GM19452 (cell line): ENCODE results near the gene NGDN.

ENCODE experiments used
- ATAC-seq: cut with Tn5 transposase; IDR thresholded peaks from one replicate; pipeline ENCODE4 v1.9.1; 2021; ENCODE audit not compliant: unreplicated experiment

The NGDN gene

DNA sequence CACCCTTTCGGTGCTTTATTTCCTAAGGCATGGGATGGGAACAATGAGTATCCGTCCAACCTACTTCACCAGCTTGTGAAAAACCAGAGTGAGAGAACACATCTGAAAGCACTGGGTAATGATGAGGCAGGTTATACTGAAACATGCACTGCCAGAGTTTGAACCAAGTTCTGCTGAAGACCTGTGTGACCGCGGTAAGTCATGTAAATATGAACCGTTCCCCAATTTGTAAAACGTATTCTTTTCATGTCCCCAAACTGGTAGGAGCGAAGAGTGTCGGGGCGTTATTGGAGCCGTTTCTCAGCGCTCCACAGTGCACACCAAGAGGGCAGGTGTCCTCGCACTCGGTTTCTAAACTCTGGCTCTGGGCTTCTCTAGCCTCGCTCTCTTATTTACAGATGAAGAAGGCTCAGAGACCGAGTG, 788 bp upstream of the NGDN start:
- ATAC-seq = no peak

DNA sequence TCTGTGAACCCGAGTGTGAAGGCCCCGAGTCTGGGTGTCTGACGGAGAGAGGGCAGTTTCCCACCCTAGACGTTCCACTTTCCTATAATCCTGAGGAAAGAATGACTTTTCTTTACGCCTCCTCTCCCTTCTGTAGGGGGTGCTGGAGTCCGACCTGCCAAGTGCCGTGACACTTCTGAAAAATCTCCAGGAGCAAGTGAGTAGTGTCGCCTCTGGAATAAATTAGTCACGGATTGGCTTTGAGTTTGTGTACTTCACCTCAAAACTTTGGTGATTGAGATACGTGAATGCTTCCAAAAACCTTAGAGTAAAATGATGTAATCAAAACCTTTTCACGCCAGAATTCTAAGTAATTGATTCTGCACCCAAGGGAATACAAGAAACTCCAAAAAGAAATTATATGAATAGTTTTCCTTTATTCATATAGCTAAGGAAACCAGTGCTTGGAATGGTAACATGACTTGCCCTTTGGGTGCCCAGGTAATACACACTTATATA, 452 bp downstream of the NGDN start:
- no peak for ATAC-seq

DNA sequence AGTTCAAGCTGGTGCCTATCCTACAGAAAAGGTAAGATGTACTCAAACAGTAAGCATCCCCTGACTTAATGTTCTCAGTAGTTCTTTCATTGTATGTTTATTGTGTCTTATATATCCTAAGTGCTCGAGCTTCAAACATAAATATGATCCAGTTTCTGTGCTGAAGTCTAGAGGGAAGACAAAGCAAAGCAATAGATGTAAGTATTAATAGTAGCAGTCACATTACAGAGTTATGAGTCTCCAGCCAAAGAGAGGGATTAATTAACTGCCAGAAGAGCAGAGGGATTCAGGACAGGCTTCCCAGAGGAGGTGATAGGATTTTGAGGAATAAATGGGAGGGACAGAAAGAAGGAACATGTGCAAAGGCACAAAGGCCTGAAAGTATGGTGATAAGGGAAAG, 1.4 kb downstream of the NGDN start:
- ATAC-seq = no peak

DNA sequence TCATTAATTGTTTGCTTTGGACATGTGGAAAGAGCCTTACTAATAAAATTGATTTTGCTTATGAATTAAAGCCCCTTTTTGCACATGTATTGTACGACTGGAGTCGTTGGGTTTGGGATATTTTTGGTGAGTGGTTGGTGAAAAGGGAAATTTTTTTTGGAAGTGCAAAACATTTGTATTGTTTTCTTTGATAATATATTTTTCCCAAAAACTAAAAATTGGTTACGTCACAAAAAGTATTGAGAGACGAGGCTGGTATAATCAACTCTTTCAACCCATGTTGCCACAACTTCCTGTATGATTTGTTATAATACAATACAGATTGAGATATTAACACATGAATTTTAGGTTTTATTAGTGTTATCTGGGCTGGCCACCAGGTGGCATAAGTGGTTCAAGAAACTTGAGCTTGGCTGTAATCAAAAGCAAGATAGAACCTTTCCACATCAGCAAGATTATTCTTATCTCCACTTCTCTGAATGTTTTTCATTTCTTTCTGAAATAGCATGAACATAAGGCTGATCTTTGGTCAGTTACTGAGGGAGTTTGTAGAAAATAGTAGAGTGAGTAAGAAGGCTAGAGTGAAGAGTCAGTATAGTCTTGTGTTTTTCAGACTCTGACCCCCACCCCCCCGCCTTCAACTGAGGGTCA, 8.7 kb downstream of the NGDN start:
- ATAC-seq = no peak

DNA sequence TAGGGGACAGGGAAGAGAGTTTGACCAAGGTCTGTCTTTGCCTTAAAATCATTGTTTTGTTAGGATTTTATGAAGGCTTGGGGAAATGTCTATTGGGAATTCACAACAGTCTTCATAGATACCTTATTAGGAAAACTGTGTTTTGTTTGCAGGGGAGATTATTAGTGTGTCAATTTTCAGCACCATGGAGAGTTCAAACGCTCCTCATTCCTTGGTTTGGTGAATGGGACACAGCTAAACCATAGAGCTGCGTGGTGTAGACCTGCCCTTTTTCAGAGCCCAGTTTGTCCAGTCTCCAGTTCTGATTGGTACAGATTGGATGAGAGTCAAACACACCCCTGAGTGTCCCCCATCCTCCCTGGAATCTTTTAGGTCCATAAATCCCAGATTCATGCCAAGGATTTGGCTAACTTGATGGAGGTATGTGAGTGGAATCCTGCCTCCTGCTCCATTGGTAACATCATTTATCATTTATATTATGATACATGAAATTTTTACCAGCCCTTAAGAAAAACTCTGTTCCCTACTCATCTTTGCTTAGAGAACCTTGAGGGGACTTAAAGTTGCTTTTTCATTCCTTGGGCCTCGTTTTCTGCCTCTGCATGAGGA, 12.0 kb downstream of the NGDN start:
- no peak for ATAC-seq

DNA sequence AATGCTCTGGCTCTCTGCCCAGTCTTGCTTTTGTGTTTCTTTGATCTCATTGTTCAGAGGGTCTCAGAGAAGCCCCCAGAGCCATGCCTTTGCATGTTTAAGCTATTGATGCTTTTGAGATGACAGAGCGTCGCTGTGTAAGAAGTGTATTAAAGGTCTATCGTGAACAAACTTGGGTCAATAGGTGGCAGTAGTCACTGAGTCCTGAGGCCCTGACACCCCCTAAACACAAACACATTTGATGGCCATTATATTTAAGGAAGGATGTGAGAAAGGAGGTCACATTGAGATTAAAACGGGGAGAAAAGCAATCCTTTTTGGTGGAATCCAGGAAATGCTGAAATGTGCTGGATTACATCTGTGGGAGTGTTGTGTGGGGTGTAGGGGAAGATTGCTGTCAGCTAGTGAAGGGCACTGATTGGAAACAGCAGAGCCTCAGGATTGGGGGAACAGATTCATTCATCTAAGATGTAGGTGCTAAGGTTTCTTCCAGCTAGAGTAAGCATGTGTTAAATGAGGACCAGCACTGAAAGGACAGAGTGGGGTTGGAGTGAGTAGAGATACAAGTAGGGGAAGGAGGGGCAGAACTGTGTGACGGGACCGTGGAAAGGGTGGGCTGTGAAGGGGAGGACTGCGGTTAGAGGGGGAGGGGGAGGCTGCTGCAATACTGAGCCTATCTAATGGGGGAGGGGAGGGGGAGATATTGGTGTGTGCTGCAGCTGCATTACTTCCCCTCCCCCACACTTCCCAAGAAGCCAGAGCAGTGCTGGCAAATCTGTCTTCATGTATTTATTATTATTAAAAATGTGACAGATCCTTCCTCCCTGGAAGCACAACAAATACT, 12.7 kb downstream of the NGDN start:
- no peak for ATAC-seq

DNA sequence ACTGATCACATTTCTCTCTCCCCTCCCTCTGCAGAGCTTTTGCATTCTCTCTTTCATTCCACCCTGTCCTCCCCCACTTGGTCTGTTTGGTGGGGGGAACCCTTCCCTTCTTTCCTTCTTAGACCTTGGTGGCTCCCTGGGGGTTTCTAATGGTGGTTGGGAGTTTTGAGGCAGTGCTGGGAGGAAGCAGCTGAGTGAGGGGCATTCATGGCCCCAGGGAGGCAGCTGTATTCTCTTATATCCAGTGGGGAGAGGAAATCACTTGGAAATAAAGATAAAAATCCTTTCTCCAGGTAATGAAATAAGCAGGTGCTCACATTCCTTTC, 13.3 kb downstream of the NGDN start:
- no peak for ATAC-seq

DNA sequence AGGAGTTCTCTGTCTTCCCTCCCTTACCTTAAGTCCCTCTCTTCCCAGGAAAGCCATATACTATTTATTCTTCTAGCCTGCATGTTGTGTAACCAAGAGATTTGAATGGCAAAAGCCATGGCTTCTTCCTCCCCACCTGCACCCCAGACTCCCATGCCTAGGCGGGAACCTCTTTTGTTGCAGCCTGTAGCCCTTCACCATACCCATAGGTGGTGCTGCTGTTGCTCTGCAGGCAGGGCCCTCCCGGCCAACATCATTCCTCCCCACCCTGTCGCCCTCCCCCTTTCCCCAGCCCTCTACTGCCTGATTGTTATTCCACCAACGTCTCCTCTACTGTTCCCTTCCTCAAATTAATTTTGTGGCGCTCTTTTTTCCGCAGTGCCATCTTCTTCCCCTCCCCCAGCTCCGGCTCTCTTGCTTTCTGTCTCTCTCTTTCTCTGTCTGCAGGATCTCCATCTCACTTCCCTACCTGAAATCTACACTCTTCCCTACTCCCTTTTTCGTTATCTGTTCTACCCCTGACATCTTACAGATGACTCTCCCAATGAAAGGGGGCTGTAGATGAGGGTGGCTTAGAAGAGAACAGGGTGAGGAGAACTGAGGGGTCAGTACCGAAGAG, 13.8 kb downstream of the NGDN start:
- no peak for ATAC-seq

DNA sequence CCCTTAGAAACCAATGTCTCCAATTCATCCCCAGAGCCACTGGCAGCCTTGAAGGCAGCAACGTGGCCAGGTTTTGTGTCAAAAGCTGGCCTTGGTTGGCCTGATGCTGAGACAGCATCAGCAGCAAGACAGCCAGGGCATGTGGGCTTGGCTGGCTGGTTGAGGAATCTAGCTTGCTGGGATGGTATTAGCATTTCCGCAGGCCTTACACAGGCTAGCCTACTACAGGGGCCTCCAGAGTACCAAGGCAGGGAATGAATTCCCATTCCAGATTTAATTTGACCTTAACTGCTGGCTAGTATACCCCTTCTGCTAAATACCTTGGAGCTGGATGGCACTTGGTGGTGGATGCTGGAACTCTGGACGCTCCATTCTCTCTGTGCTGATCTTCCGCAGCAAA, 15.8 kb downstream of the NGDN start:
- ATAC-seq = no peak

DNA sequence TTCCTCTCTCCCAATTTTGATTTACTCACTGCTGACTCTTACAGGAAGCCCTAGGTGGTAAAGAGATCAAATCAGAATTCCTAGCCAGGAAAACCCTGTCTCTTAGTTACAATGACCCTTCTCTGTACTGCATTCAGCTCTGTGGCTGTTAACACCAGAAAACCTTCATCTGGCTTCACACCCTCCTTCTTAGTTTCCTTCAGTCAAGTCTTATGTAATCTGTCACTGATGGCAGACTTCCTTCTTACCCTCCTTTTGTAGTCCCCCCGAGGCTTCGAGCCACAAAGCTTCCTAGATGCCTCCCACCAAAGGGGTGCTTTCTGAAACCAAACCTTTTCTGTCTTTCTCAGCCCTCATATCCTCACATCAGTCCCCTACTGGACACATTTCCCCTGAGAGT, 16.5 kb downstream of the NGDN start:
- ATAC-seq = no peak

DNA sequence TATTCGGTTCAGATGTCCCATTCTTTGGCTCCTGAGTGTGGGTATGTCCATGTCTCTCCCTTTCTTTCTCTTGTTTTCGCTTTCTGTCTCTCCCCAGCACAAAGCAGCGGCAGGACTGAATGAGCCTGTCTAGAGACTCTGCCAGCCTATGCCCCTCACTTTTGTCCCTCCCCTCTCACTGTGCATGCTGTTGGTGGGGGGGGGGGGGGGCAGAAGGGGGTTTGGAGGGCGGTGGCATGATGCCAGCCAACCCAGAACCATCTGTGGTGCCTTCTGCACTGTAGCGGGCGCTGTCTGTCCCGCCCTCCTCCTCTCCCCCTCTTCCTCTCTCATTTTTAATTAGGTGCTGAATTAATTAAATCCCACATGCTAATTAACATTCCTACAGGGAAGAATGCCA, 17.7 kb downstream of the NGDN start:
- no peak for ATAC-seq

DNA sequence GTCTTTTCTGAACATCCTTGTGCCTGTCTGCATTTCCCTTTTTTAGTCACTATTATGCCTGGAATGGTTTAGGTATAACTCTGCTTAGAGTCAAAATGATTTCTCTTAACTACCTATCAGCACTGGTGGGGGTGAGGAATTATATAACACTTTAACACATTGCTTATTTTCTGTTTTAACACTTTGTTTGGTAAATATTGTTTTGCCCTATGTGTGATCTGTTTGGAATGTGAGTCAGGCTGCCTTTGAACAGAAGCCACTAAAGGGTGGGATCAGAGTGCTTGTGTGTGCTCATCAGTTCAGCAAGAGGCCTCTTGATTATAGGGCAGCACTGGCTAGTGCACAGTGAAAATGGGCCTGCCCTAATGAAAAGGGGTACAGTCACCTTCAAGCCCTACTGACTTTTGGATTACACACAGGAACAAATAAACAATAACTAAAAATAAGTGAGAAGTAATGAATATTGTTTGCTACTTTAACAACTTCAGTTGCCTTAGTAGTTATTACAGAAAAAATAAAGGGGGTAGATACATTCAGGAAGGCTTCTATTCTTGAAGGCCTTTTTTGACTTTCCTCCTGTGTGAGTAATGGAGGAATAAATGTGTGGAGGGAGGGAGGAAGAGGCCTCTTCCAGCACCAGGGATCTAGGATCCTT, 23.2 kb downstream of the NGDN start:
- ATAC-seq = no peak

DNA sequence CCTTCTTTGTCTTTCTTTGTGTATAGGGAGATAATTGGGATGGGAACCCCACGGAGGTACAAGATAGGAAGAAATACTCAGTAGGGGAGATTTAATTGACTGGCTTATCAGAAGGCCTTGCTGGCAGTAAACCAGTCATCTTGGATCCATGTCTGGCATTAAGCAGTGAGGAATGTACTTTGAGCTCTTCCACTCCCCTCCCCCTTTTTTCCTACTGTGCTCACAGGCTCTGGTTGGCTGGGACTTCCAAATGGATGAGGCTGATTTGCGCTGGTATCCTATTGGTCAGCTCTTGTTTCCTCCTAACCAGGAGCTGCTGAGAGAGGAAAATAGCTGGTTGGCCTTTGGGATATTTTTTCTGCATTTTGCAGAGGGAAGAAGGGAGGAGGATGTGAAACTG, 24.7 kb downstream of the NGDN start:
- no peak for ATAC-seq

DNA sequence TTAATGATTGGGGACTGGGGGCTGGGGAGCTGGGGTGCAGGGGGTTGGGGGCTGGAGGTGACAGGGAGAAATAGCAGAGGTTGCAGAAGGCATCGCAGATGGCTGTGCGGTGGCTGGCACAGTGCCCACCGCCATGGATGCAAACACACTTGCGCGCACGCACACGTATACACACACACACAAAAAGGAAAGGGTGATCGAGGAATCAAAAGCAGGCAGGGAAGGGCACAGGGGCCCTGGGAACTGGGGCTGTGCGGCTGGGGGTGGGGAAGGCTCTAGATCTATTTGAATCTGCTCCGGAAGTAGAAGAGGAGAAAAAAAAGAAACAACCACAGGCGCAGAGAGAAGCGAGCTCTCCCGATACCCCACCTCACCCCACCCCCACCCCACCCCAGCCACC, 42.7 kb downstream of the NGDN start:
- no peak for ATAC-seq

DNA sequence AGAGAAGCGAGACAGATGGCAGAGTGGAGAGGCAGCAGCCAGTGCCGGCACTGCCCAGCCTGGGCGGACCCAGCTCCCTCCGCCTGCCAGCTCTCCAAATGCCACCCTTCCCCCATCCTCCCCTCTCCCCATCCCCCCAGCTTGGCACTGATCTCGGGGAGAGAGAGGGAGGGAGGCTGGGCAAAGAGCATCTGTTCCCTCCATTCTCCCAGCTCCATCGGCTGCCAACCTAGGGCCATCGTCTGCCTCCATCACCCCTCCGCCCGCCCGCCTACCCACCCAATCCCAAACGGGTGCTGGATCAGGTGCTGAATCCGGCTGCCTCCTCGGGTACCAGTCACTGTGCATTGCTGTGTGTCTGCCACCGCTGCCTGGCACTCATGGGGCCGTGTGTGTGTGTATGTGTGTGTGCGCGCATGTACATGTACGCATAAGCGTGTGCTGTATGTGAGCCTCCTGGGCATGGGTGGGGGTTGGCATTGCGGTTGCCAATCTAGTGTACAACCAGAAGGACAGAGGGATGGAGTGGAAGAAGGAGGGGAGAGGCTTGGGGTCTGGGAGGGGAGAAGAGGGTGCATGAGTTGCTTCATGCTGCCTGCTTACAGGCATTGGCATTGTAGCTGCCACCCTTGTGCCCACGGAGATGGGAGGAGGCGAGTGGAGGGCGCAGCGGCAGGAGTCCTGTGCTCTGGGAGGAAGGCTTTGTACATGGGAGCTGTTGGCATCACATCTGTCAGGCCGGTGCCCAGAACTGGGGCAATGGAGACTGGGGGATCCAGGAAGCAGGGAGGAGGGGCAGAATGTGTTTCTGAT, 43.7 kb downstream of the NGDN start:
- ATAC-seq = no peak

DNA sequence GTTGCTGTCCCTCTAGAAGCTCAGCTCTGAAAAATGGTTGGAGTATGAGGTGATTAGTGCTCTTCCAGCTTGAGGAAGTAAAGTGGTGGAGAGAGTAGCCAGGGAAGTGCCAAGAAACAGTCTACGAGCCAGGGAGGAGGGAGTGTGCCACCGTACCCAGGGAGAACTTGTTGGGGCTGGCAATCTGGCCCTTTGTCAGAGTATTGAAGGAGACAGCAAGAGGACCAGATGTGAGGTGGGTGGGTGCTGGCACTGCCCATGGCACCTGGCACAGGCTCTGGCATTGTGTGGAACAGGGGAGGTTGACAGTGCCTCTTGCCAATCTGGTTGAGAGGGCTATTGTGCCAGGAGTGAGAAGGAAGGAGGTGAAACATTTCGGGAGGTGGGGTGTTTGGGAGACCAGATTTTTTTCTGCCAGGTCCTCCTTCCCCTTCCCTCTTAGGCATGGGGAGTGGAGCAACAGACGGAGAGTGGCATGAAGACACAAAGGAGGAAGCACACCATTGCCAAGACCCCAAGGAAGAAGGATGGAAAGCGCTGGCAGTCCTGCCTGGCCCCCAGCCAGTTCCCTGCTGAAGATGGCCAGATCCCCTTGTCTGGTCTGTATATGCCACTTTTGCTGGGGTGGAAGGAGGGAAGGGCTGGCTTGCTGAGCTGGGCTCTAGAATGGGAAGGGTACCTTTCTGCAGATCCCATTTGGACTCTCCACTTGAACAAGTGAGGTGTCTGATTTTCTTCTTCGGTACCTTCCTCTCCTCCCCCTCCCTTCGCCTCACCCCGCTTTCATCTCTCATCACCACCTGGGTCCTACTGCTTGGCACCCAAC, 44.5 kb downstream of the NGDN start:
- ATAC-seq = no peak

DNA sequence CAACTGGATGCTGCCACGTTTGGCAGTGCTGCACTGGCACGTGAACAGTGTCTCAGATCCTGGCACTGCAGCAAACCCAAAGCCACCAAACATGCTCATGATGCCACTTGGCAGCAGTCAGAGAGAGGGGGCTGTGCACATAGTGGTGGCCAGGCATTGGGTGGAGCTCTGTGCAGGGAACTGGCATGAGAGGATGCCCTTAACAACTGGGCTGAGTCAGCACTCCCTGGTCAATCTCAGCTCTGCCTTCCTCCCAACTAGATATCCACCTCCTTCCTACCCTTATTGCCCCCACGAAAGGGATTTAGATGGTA, 45.1 kb downstream of the NGDN start:
- no peak for ATAC-seq

DNA sequence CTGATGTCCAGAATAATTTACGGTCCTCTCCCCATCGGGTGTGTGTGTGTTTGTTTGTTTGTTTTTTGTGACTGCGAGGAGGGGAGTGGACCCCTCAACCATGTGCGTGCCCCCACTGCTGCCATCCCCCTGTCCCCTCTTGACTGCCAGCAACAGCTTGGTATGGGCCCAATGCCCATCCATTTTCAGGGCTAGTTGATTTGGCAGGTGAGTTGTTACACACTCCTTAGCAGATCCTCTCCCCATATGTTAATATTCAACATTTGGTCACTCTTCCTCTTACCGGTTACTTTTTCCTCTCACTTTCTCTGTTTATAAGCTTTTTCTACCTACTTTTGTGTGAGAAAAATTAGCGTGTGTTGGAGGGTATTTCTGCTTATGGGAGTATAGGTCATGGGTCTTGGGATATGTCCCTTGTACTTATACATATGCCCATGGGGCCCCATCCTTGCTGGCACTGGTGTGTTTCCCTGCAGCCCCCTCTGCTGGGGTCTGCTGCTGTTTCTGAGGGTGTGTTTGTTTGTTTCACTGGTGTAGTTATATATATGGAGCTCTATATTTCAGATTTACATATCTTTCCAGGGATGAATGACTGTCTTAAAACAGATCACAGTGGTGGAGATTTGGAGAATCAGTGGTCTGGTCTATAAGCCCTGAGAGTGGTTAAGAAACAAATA, 48.3 kb downstream of the NGDN start:
- ATAC-seq = no peak

DNA sequence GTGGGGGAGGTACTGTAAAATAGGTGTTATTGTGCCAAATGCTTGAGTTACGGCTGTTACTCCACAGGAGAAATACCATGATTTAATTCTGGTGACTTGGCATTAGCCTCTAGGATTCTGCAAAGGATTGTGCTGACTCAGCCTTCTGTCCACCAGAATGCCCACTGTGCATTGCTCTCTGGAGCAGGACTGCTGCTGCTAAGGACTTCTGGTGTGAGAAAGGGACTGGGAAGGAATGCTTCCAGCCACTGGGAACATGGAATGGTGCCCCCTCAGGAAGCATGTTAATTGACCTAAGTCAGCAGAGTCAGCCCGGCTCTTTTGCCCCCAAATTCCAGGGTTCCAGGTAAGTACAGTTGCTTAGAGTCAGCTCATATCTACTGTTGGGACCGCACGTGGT, 49.2 kb downstream of the NGDN start:
- ATAC-seq = no peak
